Measurements from ENCODE around the gene TNS3. TPM values are rescaled to one million over a fixed set of nuclear protein-coding genes. Genes with fewer than 3 reads are reported as not detected.
A peak's percentile ranks its signal among the peaks of the same experiment; 100 is the strongest.

TNS3 gene
- total RNA-seq, 2 experiments from 2014 or later = 0.12 to 0.19 TPM

DNA sequence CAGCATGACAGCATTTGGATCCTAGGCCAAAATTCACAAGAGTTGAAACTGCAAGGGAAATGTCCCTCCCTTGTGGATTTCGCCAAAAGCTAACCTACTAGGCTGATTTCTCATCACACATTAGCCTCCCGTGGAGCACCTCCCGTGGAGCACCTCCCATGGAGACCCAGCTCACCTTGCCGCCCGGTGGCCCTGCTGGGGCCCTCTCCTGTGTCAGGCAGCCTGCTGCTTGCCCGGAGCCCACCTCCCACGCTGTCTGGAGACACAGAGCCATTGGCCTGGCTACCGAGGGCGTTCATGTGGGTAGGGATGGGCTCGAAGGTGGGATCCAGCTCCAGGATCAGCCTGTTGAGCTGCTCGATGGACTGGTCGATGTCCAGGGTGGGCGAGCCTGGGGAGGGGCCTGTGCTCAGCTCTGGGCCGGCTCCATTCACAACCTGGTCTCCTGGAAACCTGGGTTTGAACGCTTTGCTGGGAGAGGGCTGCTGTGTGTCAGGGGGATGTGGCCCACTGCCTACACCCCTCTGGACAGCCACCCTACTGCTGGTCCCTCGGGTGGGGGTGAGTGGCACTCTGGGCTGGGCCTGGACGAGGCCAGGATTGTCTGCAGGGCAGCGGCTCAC, 213.6 kb downstream of the TNS3 start:
- H3K27me3 Mint-ChIP-seq (ENCODE audit: low read depth) = no peaks in the 10 kb centered on the region
- no peaks in the 10 kb centered on the region for H3K9me3 Mint-ChIP-seq
- no peaks in the 10 kb centered on the region for H3K36me3 Mint-ChIP-seq (ENCODE audit: low read depth)
- H3K4me1 Mint-ChIP-seq (ENCODE audit: low read depth) = no peaks in the 10 kb centered on the region
- no peak for DNase-seq
- no peak overlapping the region for H3K4me3 Mint-ChIP-seq
- CTCF ChIA-PET = no interaction called here
- no peak overlapping the region for H3K27ac Mint-ChIP-seq
- intact Hi-C loops (cut with micrococcal nuclease) = no loop called here

DNA sequence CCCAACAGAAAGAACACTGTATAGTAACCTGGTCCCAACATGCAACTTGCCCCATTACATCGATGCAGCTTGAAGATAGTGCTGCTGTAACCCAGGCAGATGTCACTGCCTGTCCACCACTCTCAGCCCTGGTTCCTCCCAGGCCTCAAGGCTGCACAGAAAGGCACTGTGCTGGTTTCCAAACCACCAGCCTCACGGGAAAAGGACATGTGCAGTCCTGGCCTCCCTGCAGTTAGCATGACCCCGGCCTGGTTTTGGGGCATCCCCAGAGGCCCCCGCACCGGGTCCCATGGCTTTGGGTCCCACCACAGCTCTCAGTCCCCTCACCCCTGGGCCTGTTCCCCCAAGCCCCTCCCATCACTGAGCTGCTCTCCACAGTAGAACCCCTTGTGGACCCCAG, 214.5 kb downstream of the TNS3 start:
- Mint-ChIP-seq H3K4me3 (no peak overlapping the region), H3K9me3 (no peaks in the 10 kb centered on the region), H3K4me1 (ENCODE audit: low read depth) (no peaks in the 10 kb centered on the region), H3K27ac (no peak overlapping the region), H3K36me3 (ENCODE audit: low read depth) (no peaks in the 10 kb centered on the region), H3K27me3 (ENCODE audit: low read depth) (no peaks in the 10 kb centered on the region)
- DNase-seq = no peak
- CTCF ChIA-PET = no interaction called here
- intact Hi-C loops (cut with micrococcal nuclease) = no loop called here

DNA sequence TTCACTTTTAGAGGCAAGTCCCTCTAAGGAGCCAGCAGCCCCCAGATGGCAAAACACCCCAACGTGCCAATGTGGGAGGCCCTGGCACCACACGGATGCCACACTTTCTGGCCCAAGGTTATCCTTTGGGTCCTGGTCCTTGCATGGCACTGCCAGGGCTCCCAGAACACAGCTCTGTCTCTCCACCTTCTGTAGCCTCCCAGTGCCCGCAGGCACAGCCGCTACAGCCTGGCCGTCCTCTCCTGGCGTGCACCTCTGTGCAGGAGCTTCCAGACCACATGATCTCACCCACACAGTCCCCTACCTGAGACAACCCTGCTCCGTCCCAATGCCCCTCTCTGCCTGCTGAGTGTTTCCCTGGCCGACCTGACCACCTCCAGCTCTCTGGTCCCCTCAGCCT, 215.0 kb downstream of the TNS3 start:
- Mint-ChIP-seq H3K27ac (no peak overlapping the region), H3K36me3 (ENCODE audit: low read depth) (no peaks in the 10 kb centered on the region), H3K27me3 (ENCODE audit: low read depth) (no peaks in the 10 kb centered on the region), H3K4me3 (no peak overlapping the region), H3K4me1 (ENCODE audit: low read depth) (no peaks in the 10 kb centered on the region), H3K9me3 (no peaks in the 10 kb centered on the region)
- intact Hi-C loops (cut with micrococcal nuclease) = no loop called here
- CTCF ChIA-PET = no interaction called here
- no peak for DNase-seq

DNA sequence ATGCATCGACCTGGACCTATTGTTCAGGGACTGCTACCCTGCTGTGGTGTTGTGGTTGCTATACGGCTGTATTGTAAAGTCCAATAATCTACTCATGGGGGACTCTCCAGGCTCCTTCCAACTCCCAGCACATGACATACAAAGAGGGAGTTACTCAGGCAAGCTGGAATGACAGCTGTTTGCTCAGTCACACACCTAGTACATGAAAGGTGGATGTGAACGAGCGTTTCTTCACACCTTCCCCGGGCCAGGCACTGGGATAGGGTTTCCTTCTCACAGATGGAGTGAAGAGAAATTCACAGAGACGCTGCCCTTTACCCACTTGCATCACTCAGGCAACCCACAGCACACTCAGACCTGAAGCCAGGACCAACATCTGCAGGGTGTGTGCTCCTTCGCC, 215.7 kb downstream of the TNS3 start:
- intact Hi-C loops (cut with micrococcal nuclease) = no loop called here
- H3K36me3 Mint-ChIP-seq (ENCODE audit: low read depth) = no peaks in the 10 kb centered on the region
- H3K4me3 Mint-ChIP-seq = no peak overlapping the region
- H3K27me3 Mint-ChIP-seq (ENCODE audit: low read depth) = no peaks in the 10 kb centered on the region
- H3K27ac Mint-ChIP-seq = no peak overlapping the region
- DNase-seq = no peak
- H3K4me1 Mint-ChIP-seq (ENCODE audit: low read depth) = peaks cover 2% of the 10 kb centered on the region
- CTCF ChIA-PET = no interaction called here
- no peaks in the 10 kb centered on the region for H3K9me3 Mint-ChIP-seq

- intact Hi-C loops (cut with micrococcal nuclease) = loop anchor here (5.0 kb wide), 1 partner anchor 71 kb away; no protein-coding TSS in a partner anchor
- CTCF ChIA-PET = no interaction called here
- H3K27me3 Mint-ChIP-seq (ENCODE audit: low read depth) = no peaks in the 10 kb centered on the region
- H3K4me3 Mint-ChIP-seq = no peak overlapping the region
- H3K9me3 Mint-ChIP-seq = no peaks in the 10 kb centered on the region
- H3K4me1 Mint-ChIP-seq (ENCODE audit: low read depth) = peaks cover 2% of the 10 kb centered on the region
- no peak for DNase-seq
- no peak overlapping the region for H3K27ac Mint-ChIP-seq
- H3K36me3 Mint-ChIP-seq (ENCODE audit: low read depth) = no peaks in the 10 kb centered on the region
These were observed 218.9 kb downstream of the TNS3 start for GRCh38 chr7:47362984-47363383.

GRCh38 chr7:47361746-47362215, 220.1 kb downstream of the TNS3 start:
- DNase-seq = peak; percentile 43
- peaks cover 2% of the 10 kb centered on the region for H3K4me1 Mint-ChIP-seq (ENCODE audit: low read depth)
- H3K4me3 Mint-ChIP-seq = no peak overlapping the region
- no peak overlapping the region for H3K27ac Mint-ChIP-seq
- no peaks in the 10 kb centered on the region for H3K27me3 Mint-ChIP-seq (ENCODE audit: low read depth)
- intact Hi-C loops (cut with micrococcal nuclease) = loop anchor here (5.0 kb wide), 1 partner anchor 69 kb away; no protein-coding TSS in a partner anchor
- H3K36me3 Mint-ChIP-seq (ENCODE audit: low read depth) = no peaks in the 10 kb centered on the region
- H3K9me3 Mint-ChIP-seq = no peaks in the 10 kb centered on the region
- CTCF ChIA-PET = no interaction called here

- intact Hi-C loops (cut with micrococcal nuclease) = loop anchor here (5.0 kb wide), 1 partner anchor 69 kb away; no protein-coding TSS in a partner anchor
- CTCF ChIA-PET = interaction anchor here (0.7 kb wide), 1 partner anchor 97 kb away, joined by 4 read pairs; no protein-coding TSS in a partner anchor
- H3K27ac Mint-ChIP-seq = no peak overlapping the region
- no peak overlapping the region for H3K4me3 Mint-ChIP-seq
- H3K9me3 Mint-ChIP-seq = no peaks in the 10 kb centered on the region
- H3K36me3 Mint-ChIP-seq (ENCODE audit: low read depth) = no peaks in the 10 kb centered on the region
- no peaks in the 10 kb centered on the region for H3K27me3 Mint-ChIP-seq (ENCODE audit: low read depth)
- H3K4me1 Mint-ChIP-seq (ENCODE audit: low read depth) = peaks cover 2% of the 10 kb centered on the region
- DNase-seq = no peak
These were observed 220.7 kb downstream of the TNS3 start for GRCh38 chr7:47361236-47361635.

- Mint-ChIP-seq H3K27ac (no peak overlapping the region), H3K27me3 (ENCODE audit: low read depth) (no peaks in the 10 kb centered on the region), H3K4me1 (ENCODE audit: low read depth) (peaks cover 2% of the 10 kb centered on the region), H3K36me3 (ENCODE audit: low read depth) (no peaks in the 10 kb centered on the region), H3K4me3 (no peak overlapping the region), H3K9me3 (no peaks in the 10 kb centered on the region)
- intact Hi-C loops (cut with micrococcal nuclease) = loop anchor here (5.0 kb wide), 1 partner anchor 68 kb away; no protein-coding TSS in a partner anchor
- DNase-seq = no peak
- CTCF ChIA-PET = interaction anchor here (0.7 kb wide), 1 partner anchor 96 kb away, joined by 4 read pairs; no protein-coding TSS in a partner anchor
These were observed 221.5 kb downstream of the TNS3 start for GRCh38 chr7:47360301-47360900.

GRCh38 chr7:47358944-47359588, 222.8 kb downstream of the TNS3 start:
- intact Hi-C loops (cut with micrococcal nuclease) = no loop called here
- DNase-seq = no peak
- no peak overlapping the region for H3K4me3 Mint-ChIP-seq
- H3K4me1 Mint-ChIP-seq (ENCODE audit: low read depth) = peaks cover 2% of the 10 kb centered on the region
- no peaks in the 10 kb centered on the region for H3K36me3 Mint-ChIP-seq (ENCODE audit: low read depth)
- H3K27me3 Mint-ChIP-seq (ENCODE audit: low read depth) = no peaks in the 10 kb centered on the region
- CTCF ChIA-PET = no interaction called here
- no peak overlapping the region for H3K27ac Mint-ChIP-seq
- no peaks in the 10 kb centered on the region for H3K9me3 Mint-ChIP-seq

DNA sequence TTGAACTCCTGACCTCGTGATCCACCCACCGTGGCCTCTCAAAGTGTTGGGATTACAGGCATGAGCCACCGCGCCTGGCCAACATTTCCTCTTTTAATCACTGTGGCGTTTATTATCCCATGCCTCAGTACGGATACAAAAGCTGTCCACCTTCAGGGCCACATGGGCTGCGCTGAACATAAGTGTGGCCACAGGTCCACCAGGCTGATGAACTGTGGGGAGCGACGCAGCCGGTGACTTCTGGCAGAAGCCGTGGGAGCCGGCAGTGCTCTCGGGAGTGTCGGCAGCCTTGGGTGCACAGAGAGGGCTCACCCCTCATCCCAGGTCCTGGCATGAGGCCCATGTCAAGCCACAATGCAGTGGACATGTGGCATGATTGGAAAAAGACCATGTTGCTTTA, 223.6 kb downstream of the TNS3 start:
- no peak overlapping the region for H3K27ac Mint-ChIP-seq
- DNase-seq = no peak
- no peak overlapping the region for H3K4me3 Mint-ChIP-seq
- peaks cover 2% of the 10 kb centered on the region for H3K4me1 Mint-ChIP-seq (ENCODE audit: low read depth)
- CTCF ChIA-PET = no interaction called here
- H3K36me3 Mint-ChIP-seq (ENCODE audit: low read depth) = no peaks in the 10 kb centered on the region
- H3K27me3 Mint-ChIP-seq (ENCODE audit: low read depth) = no peaks in the 10 kb centered on the region
- no peaks in the 10 kb centered on the region for H3K9me3 Mint-ChIP-seq
- intact Hi-C loops (cut with micrococcal nuclease) = no loop called here

GRCh38 chr7:47357863-47358262, 224.0 kb downstream of the TNS3 start:
- intact Hi-C loops (cut with micrococcal nuclease) = no loop called here
- no peaks in the 10 kb centered on the region for H3K36me3 Mint-ChIP-seq (ENCODE audit: low read depth)
- H3K27me3 Mint-ChIP-seq (ENCODE audit: low read depth) = no peaks in the 10 kb centered on the region
- H3K27ac Mint-ChIP-seq = no peak overlapping the region
- no peak overlapping the region for H3K4me3 Mint-ChIP-seq
- CTCF ChIA-PET = no interaction called here
- H3K4me1 Mint-ChIP-seq (ENCODE audit: low read depth) = peaks cover 2% of the 10 kb centered on the region
- no peaks in the 10 kb centered on the region for H3K9me3 Mint-ChIP-seq
- DNase-seq = no peak

GRCh38 chr7:47357361-47357760, 224.6 kb downstream of the TNS3 start:
- H3K4me1 Mint-ChIP-seq (ENCODE audit: low read depth) = peaks cover 2% of the 10 kb centered on the region

DNA sequence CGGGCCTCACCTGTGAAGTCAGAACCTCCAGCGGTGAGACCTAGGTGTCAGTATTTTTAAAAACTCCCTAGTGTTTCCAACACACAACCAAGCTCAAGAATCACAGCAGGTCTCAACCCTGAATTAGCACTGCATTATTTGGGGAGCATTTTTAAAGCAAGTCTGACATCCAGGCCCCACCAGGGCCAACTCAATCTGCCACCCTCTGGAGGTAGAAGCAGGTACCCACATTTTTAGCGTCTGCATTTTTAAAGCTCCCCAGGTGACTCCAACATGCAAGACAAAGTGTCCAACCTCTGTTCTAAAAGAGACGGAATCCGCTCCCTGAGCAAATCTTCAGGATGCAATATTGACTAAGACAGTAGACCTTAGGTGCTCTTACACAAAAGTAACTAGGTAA, 225.7 kb downstream of the TNS3 start:
- DNase-seq = no peak
- Mint-ChIP-seq H3K4me1 (ENCODE audit: low read depth) (no peaks in the 10 kb centered on the region), H3K4me3 (no peak overlapping the region), H3K27me3 (ENCODE audit: low read depth) (no peaks in the 10 kb centered on the region), H3K27ac (no peak overlapping the region), H3K36me3 (ENCODE audit: low read depth) (no peaks in the 10 kb centered on the region), H3K9me3 (no peaks in the 10 kb centered on the region)
- CTCF ChIA-PET = no interaction called here
- intact Hi-C loops (cut with micrococcal nuclease) = no loop called here

More at GRCh38 chr7:47357361-47357760, 224.6 kb downstream of the TNS3 start:
- DNase-seq = no peak
- intact Hi-C loops (cut with micrococcal nuclease) = no loop called here
- Mint-ChIP-seq H3K27ac (no peak overlapping the region), H3K36me3 (ENCODE audit: low read depth) (no peaks in the 10 kb centered on the region), H3K4me3 (no peak overlapping the region), H3K9me3 (no peaks in the 10 kb centered on the region), H3K27me3 (ENCODE audit: low read depth) (no peaks in the 10 kb centered on the region)
- CTCF ChIA-PET = no interaction called here
